Measurements from ENCODE around the gene LMNTD2.

The LMNTD2 gene

GRCh38 chr11:553083-553987 is 7.2 kb downstream of the LMNTD2 start:
- TF ChIP-seq, protein P1, sequence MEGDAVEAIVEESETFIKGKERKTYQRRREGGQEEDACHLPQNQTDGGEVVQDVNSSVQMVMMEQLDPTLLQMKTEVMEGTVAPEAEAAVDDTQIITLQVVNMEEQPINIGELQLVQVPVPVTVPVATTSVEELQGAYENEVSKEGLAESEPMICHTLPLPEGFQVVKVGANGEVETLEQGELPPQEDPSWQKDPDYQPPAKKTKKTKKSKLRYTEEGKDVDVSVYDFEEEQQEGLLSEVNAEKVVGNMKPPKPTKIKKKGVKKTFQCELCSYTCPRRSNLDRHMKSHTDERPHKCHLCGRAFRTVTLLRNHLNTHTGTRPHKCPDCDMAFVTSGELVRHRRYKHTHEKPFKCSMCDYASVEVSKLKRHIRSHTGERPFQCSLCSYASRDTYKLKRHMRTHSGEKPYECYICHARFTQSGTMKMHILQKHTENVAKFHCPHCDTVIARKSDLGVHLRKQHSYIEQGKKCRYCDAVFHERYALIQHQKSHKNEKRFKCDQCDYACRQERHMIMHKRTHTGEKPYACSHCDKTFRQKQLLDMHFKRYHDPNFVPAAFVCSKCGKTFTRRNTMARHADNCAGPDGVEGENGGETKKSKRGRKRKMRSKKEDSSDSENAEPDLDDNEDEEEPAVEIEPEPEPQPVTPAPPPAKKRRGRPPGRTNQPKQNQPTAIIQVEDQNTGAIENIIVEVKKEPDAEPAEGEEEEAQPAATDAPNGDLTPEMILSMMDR (IDR thresholded peaks at IDR 0.05; ENCODE audit: low read depth, low read length), result no peak
- Histone ChIP-seq H3K9me3 (no peaks in the 10 kb centered on the region), H3K4me1 (no peaks in the 10 kb centered on the region), H3K36me3 (no peaks in the 10 kb centered on the region), H3K27me3 (peaks cover 24% of the 10 kb centered on the region), H3K4me3 (ENCODE audit: low read depth, low read length) (no peak overlapping the region)
- DNase-seq, result no peak

GRCh38 chr11:551596-551995 is 8.9 kb downstream of the LMNTD2 start:
- DNase-seq, result no peak
- Histone ChIP-seq H3K4me3 (ENCODE audit: low read depth, low read length) (no peak overlapping the region), H3K36me3 (no peaks in the 10 kb centered on the region), H3K27me3 (peaks cover 15% of the 10 kb centered on the region), H3K4me1 (no peaks in the 10 kb centered on the region), H3K9me3 (no peaks in the 10 kb centered on the region)
- TF ChIP-seq, protein P1 (IDR thresholded peaks at IDR 0.05; ENCODE audit: low read depth, low read length), result no peak

DNA sequence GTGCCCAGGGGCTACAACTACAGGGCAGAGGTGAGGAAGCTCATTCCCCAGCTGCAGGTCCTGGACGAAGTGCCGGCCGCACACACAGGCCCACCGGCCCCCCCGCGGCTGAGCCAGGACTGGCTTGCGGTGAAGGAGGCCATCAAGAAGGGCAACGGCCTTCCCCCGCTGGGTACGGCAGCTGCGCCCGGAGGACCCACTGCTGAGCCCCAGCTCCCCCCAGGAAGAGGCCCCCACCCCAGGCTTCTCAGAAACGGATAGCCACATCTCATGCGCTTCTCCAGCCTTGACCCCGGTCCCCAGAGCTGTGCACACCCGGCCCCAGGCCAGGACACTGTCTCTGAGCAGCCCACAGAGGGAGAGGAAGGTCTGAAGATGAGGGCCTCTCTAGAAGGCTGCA is 9.4 kb downstream of the LMNTD2 start:
- Histone ChIP-seq H3K36me3 (no peaks in the 10 kb centered on the region), H3K9me3 (no peaks in the 10 kb centered on the region), H3K4me1 (no peaks in the 10 kb centered on the region), H3K4me3 (ENCODE audit: low read depth, low read length) (no peak overlapping the region), H3K27me3 (peaks cover 11% of the 10 kb centered on the region)
- DNase-seq, result no peak
- TF ChIP-seq, protein P1 (IDR thresholded peaks at IDR 0.05; ENCODE audit: low read depth, low read length), result no peak

DNA sequence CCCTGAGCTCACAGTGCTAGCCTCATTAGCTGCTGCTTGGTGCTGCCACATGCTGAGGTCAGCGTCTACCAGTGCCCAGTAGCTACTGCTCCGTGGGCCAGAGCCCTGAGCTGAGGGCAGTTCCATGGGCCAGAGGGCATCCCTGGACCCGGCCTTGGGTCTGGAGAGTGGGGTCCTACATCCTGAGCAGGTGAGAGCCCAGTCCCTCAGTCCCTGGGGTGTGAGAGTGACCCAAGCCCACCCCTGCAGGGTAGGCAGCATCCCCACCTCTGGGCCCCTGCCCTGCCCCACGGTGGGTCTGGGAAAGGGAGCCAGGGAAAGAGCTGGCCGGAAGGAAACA is 9.8 kb downstream of the LMNTD2 start:
- Histone ChIP-seq H3K9me3 (no peaks in the 10 kb centered on the region), H3K36me3 (no peaks in the 10 kb centered on the region), H3K27me3 (peaks cover 7% of the 10 kb centered on the region), H3K4me3 (ENCODE audit: low read depth, low read length) (no peak overlapping the region), H3K4me1 (no peaks in the 10 kb centered on the region)
- DNase-seq, result no peak
- TF ChIP-seq, protein P1 (IDR thresholded peaks at IDR 0.05; ENCODE audit: low read depth, low read length), result no peak

- TF ChIP-seq, protein P1 (IDR thresholded peaks at IDR 0.05; ENCODE audit: low read depth, low read length), result no peak
- no peaks in the 10 kb centered on the region for H3K36me3 ChIP-seq
- H3K4me3 ChIP-seq (ENCODE audit: low read depth, low read length), result no peak overlapping the region
- H3K9me3 ChIP-seq, result no peaks in the 10 kb centered on the region
- H3K4me1 ChIP-seq, result no peaks in the 10 kb centered on the region
- no peak for DNase-seq
- H3K27me3 ChIP-seq, result peaks cover 1% of the 10 kb centered on the region
These were observed 10.4 kb downstream of the LMNTD2 start for GRCh38 chr11:550021-550745.

Measured in BE2C (cell line).